ENCODE results near the gene INTS13. TPM values are rescaled to one million over a fixed set of nuclear protein-coding genes. Genes with fewer than 3 reads are reported as not detected.
"Not testable (repeated sequence)": the region's sequence is repeated elsewhere in the genome, so short reads cannot be mapped to it uniquely, and the experiment has no call there.

The INTS13 gene
- total and polyA plus RNA-seq, 5 donors = 14.7 to 19.8 (median 15.8) TPM

DNA sequence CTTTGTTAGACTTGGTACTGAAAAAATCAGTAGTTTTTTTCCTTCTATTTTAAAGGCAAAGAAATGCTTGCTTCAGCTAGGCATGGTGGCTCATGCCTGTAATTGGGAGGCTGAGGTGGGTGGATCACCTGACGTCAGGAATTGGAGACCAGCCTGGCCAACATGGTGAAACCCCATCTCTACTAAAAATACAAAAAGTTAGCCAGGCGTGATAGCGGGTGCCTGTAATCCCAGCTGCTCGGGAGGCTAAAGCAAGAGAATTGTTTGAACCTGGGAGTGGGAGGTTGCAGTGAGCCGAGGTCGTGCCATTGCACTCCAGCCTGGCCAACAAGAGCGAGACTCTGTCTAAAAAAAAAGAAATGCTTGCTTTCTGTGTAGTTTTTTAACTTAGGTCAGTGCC lies 23.6 kb upstream of the INTS13 start:
- H3K4me3 ChIP-seq (ENCODE audit: low read length); ATAC-seq; H3K4me1 ChIP-seq (ENCODE audit: control insufficient read depth, insufficient read depth, low read length); intact Hi-C loops (cut with DNase I); H3K27ac ChIP-seq (ENCODE audit: low read length); DNase-seq; H3K9me3 ChIP-seq (ENCODE audit: control insufficient read depth, low read length); H3K27me3 ChIP-seq (ENCODE audit: control insufficient read depth, insufficient read depth): not testable (repeated sequence)
- 83% methylated on average over 7 of the region's 7 CpGs for WGBS

DNA sequence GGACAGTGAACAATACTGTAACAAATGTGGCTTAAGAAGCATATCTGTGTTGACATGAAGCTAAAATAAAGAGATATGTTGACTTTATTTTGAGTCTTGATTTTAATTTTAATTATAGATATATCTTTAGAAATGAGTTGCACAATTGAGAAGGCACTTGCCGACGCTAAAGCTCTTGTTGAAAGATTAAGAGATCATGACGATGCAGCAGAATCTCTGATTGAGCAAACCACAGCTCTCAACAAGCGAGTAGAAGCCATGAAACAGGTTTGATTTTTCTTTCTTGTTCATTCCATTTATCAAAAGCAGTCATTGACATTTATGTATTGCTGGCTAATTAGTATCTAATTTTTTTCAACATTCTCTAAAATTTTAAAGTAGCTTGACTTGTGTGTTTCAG lies 16.2 kb upstream of the INTS13 start:
- no peaks in the 10 kb centered on the region for H3K27me3 ChIP-seq (ENCODE audit: control insufficient read depth, insufficient read depth)
- H3K4me3 ChIP-seq (ENCODE audit: low read length) = no peak overlapping the region
- no peak overlapping the region for H3K27ac ChIP-seq (ENCODE audit: low read length)
- no peak for DNase-seq
- 68% methylated on average over 4 of the region's 4 CpGs for WGBS
- no peak for ATAC-seq
- H3K9me3 ChIP-seq (ENCODE audit: control insufficient read depth, low read length) = no peaks in the 10 kb centered on the region
- intact Hi-C loops (cut with DNase I) = no loop called here
- H3K4me1 ChIP-seq (ENCODE audit: control insufficient read depth, insufficient read depth, low read length) = no peaks in the 10 kb centered on the region

DNA sequence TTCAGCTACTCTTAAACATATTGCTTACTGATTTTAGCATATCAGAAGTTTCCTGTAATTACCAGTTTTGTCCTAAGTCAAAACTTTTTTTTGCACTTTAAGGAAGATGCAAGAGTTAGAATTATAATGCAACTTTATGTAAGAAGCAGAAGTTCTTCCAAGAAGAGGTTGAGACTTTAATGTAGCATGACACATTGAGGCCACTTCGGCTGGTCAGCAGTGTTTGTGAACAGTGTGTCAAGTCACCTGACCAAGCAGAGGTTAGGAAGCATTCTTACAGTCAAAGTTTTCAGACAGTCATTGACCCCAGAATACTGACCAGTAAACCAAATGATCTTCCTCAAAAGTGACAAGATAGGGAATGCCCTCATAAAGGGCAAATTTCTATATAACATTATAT lies 15.7 kb upstream of the INTS13 start:
- DNase-seq = peak in 2 of 3 donors; percentile 20 to 62

DNA sequence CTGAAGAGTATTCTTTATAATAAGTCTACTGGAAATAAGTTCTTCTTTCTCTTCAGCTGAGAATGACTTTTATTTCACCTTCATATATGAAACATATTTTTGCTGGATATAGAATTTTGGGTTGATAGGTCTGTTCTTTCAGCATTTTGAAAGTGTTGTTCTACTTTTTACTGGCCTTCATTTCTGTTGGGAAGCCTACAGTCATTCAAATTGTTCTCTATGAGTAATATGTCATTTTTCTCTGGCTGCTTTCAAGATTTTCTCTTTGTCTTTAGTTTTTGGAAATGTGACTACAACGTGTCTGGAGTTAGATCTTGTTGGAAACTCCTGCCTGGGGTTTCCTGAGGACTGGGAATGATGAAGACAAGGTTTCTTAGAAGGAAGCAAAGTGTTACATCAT lies 10.5 kb upstream of the INTS13 start:
- WGBS = 96% methylated on average over 1 of the region's 1 CpG
- Histone ChIP-seq H3K27ac (ENCODE audit: low read length) (no peak overlapping the region), H3K9me3 (ENCODE audit: control insufficient read depth, low read length) (no peaks in the 10 kb centered on the region), H3K27me3 (ENCODE audit: control insufficient read depth, insufficient read depth) (no peaks in the 10 kb centered on the region), H3K4me1 (ENCODE audit: control insufficient read depth, insufficient read depth, low read length) (no peaks in the 10 kb centered on the region), H3K4me3 (ENCODE audit: low read length) (no peak overlapping the region)
- DNase-seq (no peak), ATAC-seq (no peak)
- intact Hi-C loops (cut with DNase I) = no loop called here

More for the DNA sequence above, 15.7 kb upstream of the INTS13 start:
- no peak overlapping the region for H3K4me3 ChIP-seq (ENCODE audit: low read length)
- no peaks in the 10 kb centered on the region for H3K4me1 ChIP-seq (ENCODE audit: control insufficient read depth, insufficient read depth, low read length)
- no peak overlapping the region for H3K27ac ChIP-seq (ENCODE audit: low read length)
- H3K9me3 ChIP-seq (ENCODE audit: control insufficient read depth, low read length) = no peaks in the 10 kb centered on the region
- WGBS = 45% methylated on average over 1 of the region's 1 CpG
- intact Hi-C loops (cut with DNase I) = no loop called here
- ATAC-seq = peak; percentile 31 to 60
- H3K27me3 ChIP-seq (ENCODE audit: control insufficient read depth, insufficient read depth) = no peaks in the 10 kb centered on the region

DNA sequence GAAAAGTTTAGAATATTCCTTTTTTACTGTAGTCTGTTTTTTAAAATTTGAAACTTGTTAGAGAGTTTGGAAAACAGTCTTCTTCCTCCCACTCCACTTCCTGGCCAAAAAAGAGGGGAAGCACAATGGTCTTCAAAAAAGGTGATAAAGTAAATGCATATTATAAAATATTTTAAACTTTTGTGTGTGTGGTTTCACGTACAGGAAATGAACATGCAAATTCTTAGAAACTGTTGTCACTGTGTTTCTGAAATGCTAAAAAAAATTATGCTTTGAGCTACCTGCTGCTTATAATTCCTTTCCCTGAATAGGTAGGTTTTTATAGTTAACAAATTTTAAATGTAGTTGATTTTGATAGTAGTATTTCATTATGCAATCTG lies 3.4 kb upstream of the INTS13 start:
- ATAC-seq (no peak), DNase-seq (no peak)
- intact Hi-C loops (cut with DNase I) = no loop called here
- no peaks in the 10 kb centered on the region for H3K9me3 ChIP-seq (ENCODE audit: control insufficient read depth, low read length)
- 30% methylated on average over 1 of the region's 1 CpG for WGBS
- H3K4me3 ChIP-seq (ENCODE audit: low read length) = peak overlapping the region; percentile 43
- H3K27me3 ChIP-seq (ENCODE audit: control insufficient read depth, insufficient read depth) = no peaks in the 10 kb centered on the region
- H3K4me1 ChIP-seq (ENCODE audit: control insufficient read depth, insufficient read depth, low read length) = peaks cover 4% of the 10 kb centered on the region
- H3K27ac ChIP-seq (ENCODE audit: low read length) = no peak overlapping the region

DNA sequence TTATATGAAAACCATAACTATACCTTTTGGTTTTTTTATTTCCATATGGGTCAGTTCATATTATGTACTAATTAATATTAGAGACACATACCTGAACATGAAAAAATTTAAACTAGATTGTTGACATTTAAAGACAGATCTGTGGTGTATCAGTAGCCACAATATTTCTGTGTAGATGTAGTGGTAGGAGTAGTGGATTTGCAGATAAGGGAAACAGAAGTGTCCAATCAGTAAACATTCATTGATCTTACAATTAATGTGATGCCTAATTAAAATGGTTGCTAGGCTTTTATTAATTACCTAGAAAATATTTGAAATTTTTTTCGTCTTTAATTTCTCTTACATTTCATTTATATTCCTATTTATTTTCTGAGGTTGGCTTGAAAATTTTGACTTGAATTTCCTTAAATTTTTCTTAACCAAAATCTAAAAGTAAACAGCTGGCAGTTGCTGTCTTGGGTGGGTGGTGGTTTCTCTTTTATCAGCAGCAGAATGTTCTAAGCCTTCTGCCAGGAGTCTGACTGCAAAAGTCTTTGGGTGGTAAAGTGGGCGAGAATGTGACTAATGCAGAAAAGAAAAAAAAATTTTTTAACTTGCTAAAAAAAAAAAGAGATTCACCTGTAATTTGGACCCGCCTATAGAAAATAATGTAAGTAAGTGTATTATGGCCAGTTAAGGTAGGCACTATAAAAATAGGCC lies 2.9 kb upstream of the INTS13 start:
- peak overlapping the region; percentile 43 for H3K4me3 ChIP-seq (ENCODE audit: low read length)
- 62% methylated on average over 3 of the region's 3 CpGs for WGBS
- H3K4me1 ChIP-seq (ENCODE audit: control insufficient read depth, insufficient read depth, low read length) = peaks cover 4% of the 10 kb centered on the region
- no peak for ATAC-seq
- DNase-seq = no peak
- intact Hi-C loops (cut with DNase I) = no loop called here
- no peak overlapping the region for H3K27ac ChIP-seq (ENCODE audit: low read length)
- no peaks in the 10 kb centered on the region for H3K27me3 ChIP-seq (ENCODE audit: control insufficient read depth, insufficient read depth)
- no peaks in the 10 kb centered on the region for H3K9me3 ChIP-seq (ENCODE audit: control insufficient read depth, low read length)

DNA sequence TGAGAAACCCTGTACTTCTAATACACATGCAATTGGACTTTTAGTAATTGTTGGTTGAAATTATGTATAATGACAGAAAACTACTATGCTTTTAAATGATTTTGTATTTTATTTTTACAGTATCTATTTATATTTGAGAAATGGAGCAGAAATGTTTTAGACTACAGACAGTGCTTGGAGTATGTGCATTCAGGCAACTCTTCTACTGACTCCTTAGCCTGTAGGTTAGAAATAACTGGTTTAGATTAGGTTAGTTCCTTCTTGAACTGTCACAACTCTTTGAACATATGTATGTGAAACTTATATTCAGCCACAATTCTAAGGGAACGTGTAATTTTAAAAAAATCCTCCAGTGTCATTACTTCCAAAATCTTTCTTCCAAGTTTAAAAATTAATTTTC lies 2.2 kb upstream of the INTS13 start:
- DNase-seq (no peak), ATAC-seq (no peak)
- Histone ChIP-seq H3K4me3 (ENCODE audit: low read length) (peak overlapping the region; percentile 79), H3K9me3 (ENCODE audit: control insufficient read depth, low read length) (no peaks in the 10 kb centered on the region), H3K27me3 (ENCODE audit: control insufficient read depth, insufficient read depth) (no peaks in the 10 kb centered on the region), H3K4me1 (ENCODE audit: control insufficient read depth, insufficient read depth, low read length) (peaks cover 4% of the 10 kb centered on the region), H3K27ac (ENCODE audit: low read length) (no peak overlapping the region)
- WGBS = 21% methylated on average over 1 of the region's 1 CpG
- intact Hi-C loops (cut with DNase I) = loop anchor here in 2 of 4 donors (10.0 kb wide), 1 partner anchor 75 kb away; the partner anchor contains the start of gene TM7SF3 (in 2 of the 2)

DNA sequence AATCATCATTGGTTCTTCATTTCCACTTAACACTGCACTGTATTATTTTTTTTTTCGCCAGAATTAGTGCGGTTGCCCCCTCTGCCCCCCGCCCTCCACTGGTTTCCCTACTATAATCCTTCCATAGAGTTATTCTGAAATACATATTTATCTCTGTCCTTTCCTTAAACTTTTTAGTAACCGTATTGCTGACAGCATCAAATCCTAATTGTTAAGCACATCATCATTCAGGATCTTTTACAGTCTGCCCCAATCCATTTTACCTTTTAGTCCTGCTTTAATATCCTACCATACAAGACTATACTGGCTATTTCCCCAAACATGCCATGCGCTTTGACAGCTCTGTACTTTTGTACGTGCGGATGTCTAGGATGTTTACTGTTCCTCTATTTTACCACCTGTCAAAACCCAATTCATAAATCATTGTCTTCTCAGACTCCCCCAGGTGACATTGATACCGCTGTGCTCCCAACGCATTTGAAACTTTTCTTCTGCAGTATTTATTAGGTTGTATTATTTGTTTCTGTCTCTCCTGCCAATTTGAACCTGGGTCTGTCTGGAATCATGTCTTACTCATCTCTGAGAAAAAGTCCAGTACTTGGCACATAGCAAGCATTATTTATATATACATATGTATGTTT lies 1.5 kb upstream of the INTS13 start:
- H3K27me3 ChIP-seq (ENCODE audit: control insufficient read depth, insufficient read depth) = no peaks in the 10 kb centered on the region
- no peaks in the 10 kb centered on the region for H3K9me3 ChIP-seq (ENCODE audit: control insufficient read depth, low read length)
- intact Hi-C loops (cut with DNase I) = loop anchor here in 2 of 4 donors (10.0 kb wide), 1 partner anchor 75 kb away; the partner anchor contains the start of gene TM7SF3 (in 2 of the 2)
- peak overlapping the region; percentile 79 for H3K4me3 ChIP-seq (ENCODE audit: low read length)
- WGBS = 6% methylated on average over 9 of the region's 9 CpGs
- DNase-seq (no peak), ATAC-seq (no peak)
- peak overlapping the region; percentile 25 for H3K27ac ChIP-seq (ENCODE audit: low read length)
- H3K4me1 ChIP-seq (ENCODE audit: control insufficient read depth, insufficient read depth, low read length) = peaks cover 4% of the 10 kb centered on the region

DNA sequence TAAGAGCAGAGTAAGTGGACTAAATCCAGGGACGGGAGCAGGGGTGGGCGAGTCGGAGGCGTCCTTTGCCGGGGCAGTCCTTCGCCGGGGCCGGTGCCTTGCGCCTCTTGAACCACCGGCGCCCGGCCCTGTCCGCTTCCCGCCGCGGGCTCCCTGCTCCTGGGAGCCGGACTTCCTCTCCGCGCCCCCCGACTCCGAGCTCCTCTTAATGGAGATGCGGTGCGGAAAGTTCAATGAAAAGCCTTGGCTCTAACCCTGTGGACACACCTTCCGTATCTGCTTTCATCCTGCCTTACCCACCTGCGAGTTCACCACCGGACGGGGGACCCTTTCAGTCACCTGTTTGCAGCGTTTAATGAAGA lies 901 bp upstream of the INTS13 start:
- peak overlapping the region; percentile 79 for H3K4me3 ChIP-seq (ENCODE audit: low read length)
- intact Hi-C loops (cut with DNase I) = loop anchor here in 2 of 4 donors (10.0 kb wide), 1 partner anchor 76 kb away; the partner anchor contains the start of gene TM7SF3 (in 2 of the 2)
- H3K27ac ChIP-seq (ENCODE audit: low read length) = peak overlapping the region; percentile 90
- no peaks in the 10 kb centered on the region for H3K27me3 ChIP-seq (ENCODE audit: control insufficient read depth, insufficient read depth)
- no peaks in the 10 kb centered on the region for H3K9me3 ChIP-seq (ENCODE audit: control insufficient read depth, low read length)
- WGBS = under 1% methylated on average over 28 of the region's 28 CpGs
- DNase-seq (peak in 1 of 3 donors; percentile 78), ATAC-seq (peak; percentile 34 to 59)
- H3K4me1 ChIP-seq (ENCODE audit: control insufficient read depth, insufficient read depth, low read length) = peaks cover 4% of the 10 kb centered on the region

DNA sequence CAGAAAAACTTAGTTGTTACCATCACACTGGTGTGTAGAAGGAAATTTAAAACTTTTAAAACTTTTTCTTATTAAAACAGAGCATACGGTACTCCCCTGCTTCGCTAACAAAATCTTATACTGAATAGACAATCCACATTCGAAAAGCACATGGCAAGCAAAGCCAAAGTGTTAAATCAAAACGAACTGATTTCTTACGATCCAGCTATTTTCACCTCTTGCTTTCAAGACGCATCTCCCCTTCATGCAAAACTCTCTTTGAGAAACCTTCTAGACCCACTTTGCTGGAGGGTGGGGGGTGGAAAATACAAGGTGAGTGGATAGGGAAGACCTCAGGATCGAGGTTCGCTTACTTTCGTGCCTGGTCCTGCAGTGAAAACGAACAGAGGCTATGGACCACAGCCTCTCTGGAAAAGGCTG lies 328 bp downstream of the INTS13 start:
- H3K27me3 ChIP-seq (ENCODE audit: control insufficient read depth, insufficient read depth) = no peaks in the 10 kb centered on the region
- WGBS = 0% methylated on average over 10 of the region's 10 CpGs
- ATAC-seq (no peak), DNase-seq (no peak)
- peak overlapping the region; percentile 79 for H3K4me3 ChIP-seq (ENCODE audit: low read length)
- peaks cover 4% of the 10 kb centered on the region for H3K4me1 ChIP-seq (ENCODE audit: control insufficient read depth, insufficient read depth, low read length)
- peak overlapping the region; percentile 59 for H3K27ac ChIP-seq (ENCODE audit: low read length)
- intact Hi-C loops (cut with DNase I) = loop anchor here in 2 of 4 donors (10.0 kb wide), 1 partner anchor 77 kb away; the partner anchor contains the start of gene TM7SF3 (in 2 of the 2)
- H3K9me3 ChIP-seq (ENCODE audit: control insufficient read depth, low read length) = no peaks in the 10 kb centered on the region
